Transverse colon (tissue), 3 donors: Measurements from ENCODE around the gene POU4F2.

Source experiments
- POLR2A ChIP-seq: fragments of 450-650 bp; IDR thresholded peaks from one replicate; pipeline ENCODE4 v1.6.1; 2016; ENCODE audit warnings: antibody characterized with exemption, mild to moderate bottlenecking, moderate library complexity
- TF ChIP-seq, protein P1 (sequence below), 5 experiments: fragments of 200-600 bp in 3 of 5; fragments of 450-650 bp in 2 of 5; sonication (generic) in 3 of 5; IDR thresholded peaks; 1 replicate in 2 of 5; 2 replicates in 3 of 5; pipeline ENCODE4 v1.5.1; 2016 to 2017; ENCODE audit warnings: antibody characterized with exemption in 5 of 5, inconsistent platforms in 3 of 5, mild to moderate bottlenecking in 2 of 5, moderate library complexity in 1 of 5

DNA sequence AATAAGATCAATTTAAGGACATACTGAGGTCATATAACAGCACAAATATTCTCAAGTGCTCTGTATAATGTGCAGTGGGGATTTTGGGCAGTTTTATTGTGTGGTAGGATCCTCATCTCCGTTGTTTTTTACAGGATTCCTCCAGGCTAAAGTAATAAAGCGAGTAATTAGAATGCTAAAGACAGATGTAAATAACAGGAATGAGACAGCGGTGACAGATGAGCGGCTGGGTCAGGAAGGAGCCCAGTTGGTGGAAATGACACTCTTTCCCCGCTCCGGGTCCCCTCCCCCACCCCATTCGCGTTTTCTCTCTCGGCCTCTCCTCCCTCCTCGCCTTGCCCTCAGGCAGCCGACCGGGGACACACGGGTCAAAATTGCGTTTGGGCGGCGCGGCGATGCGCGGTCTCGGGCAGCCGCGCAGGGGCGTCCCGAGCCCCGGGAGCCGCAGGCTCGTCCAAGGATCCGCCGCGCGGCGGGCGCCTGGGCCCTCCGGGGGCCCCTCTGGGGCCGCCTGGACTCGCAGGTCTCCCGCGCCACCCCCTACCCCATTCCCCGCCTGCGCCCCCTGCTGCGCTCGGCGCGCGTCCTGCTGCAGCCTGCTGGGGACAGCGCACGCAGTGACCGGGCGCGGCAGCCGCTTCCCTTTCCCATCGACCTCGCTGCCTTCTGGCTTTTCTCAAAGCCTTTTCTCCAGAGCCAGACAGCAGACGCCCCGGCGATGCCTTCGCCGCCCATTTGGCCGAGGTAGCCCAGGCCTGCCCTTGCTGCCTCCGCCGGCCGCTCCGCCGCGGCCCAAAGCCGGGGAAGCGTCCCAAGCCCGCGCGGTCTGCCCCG is 16.2 kb downstream of the POU4F2 start:
- TF ChIP-seq, protein P1, sequence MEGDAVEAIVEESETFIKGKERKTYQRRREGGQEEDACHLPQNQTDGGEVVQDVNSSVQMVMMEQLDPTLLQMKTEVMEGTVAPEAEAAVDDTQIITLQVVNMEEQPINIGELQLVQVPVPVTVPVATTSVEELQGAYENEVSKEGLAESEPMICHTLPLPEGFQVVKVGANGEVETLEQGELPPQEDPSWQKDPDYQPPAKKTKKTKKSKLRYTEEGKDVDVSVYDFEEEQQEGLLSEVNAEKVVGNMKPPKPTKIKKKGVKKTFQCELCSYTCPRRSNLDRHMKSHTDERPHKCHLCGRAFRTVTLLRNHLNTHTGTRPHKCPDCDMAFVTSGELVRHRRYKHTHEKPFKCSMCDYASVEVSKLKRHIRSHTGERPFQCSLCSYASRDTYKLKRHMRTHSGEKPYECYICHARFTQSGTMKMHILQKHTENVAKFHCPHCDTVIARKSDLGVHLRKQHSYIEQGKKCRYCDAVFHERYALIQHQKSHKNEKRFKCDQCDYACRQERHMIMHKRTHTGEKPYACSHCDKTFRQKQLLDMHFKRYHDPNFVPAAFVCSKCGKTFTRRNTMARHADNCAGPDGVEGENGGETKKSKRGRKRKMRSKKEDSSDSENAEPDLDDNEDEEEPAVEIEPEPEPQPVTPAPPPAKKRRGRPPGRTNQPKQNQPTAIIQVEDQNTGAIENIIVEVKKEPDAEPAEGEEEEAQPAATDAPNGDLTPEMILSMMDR (IDR thresholded peaks at IDR 0.05) = no peak
- no peak for TF ChIP-seq POLR2A
